WTC11 (cell line): ENCODE results near the gene POLR2E.

ENCODE experiments used
- CTCF ChIP-seq: fragments of 200-600 bp; IDR thresholded peaks from 2 replicates; pipeline ENCODE4 v1.8.0; 2022; ENCODE audit warnings: antibody characterized with exemption
- MYBL2 ChIP-seq: sonication (generic); formaldehyde crosslinking; IDR thresholded peaks from 2 replicates; pipeline ENCODE4 v1.8.1; 2023; ENCODE audit warnings: mild to moderate bottlenecking, moderate library complexity, missing genetic modification reagents

- TF ChIP-seq CTCF (no peak), MYBL2 (no peak)
Measured at GRCh38 chr19:1089891-1090290, 5.3 kb downstream of the POLR2E start.
